Activated CD4-positive, alpha-beta T cell treated with anti-CD3 and anti-CD28 coated beads, Interleukin-2, Interleukin-4, amounts not matched to agents 100 ng/mL and 50 ng/mL, durations not matched to agents 16 hours and 8 hours (primary cell): Measurements from ENCODE around the gene LRRC73.
"Not testable (repeated sequence)": the region's sequence is repeated elsewhere in the genome, so short reads cannot be mapped to it uniquely, and the experiment has no call there.

Experiments
- DNase-seq: peaks from one replicate; pipeline ENCODE4 v3.0.0-alpha.2; 2020; ENCODE audit warnings: low spot score

LRRC73 gene, protein sequence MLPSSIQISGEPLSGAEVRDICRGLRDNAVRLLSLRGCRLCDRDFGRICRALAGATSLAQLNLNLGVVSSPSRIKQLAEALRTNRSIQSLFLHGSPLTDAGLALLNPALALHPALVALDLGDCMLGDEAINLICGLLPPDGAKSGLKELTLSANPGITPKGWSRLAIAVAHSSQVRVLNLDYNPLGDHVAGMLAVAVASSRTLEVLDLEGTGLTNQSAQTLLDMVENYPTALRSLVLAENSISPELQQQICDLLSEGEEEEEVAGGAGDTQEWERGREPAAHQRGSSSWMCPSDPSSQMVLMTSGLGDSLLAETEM

DNA sequence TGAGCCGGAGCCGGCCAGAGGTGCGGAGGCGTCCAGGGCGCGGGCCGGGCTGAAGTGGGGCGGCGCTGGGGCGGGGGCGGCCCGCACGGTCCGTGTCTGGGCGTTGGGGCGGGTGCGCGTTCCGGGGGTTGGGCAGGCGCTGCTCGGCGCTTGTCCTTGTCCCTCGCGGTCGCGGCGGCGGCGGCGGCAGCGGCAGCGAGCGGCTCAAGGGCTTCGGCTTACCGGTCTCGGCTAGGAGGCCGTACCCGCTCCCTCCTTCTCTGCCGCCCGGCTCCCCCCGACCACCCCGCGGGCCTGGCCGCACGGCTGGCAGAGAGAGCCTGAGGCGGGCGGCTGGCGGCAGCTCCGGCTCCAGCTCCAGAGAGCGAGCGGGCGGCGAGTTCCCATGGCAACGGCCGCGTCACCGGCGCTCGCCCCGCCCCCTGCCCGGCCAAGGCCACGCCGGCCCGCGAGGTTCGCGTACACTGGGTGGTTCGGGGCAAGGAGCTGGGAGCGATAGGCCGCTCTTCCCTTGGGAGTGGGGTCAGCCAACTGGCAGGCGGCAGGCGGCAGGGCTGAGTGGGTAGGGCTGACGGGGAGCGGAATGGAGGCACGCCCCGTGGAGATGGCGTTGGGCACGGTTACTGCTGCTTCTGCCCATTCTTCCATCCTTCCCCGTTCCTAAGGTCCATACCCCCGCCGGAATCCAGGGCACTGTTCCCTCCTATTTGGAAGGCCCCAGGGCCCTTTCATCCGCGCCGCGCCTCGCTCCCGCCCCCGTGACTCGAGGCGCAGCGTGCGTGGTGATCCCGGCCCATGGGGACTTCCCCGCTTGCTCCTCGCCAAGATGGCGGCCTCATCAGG lies at the start of gene LRRC73:
Gene LRRC73, minus strand, starts transcription at position 363 of the 843 bp plus-strand sequence. CDS start 561 bp downstream, outside the sequence.
- peak; percentile 74 for DNase-seq

DNA sequence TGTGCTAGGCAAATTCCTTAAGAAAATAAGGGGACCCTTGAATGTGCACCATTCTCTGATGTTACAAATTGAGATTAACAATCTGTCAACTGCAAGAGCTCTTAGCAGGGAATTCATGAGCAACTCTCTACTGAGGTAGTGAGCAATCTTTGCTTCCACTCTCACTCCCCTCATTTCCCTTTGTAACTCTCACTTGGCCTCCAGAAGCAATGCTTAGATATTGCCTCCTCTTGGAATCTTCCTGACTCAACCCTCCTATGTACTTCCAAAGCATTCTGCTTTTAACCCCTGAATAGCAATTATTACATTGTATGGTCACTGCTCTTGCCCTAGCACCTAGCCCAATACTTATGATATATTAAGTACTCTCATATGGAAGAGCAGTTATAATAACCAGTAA lies 49.2 kb upstream of the LRRC73 start:
- DNase-seq: no peak

DNA sequence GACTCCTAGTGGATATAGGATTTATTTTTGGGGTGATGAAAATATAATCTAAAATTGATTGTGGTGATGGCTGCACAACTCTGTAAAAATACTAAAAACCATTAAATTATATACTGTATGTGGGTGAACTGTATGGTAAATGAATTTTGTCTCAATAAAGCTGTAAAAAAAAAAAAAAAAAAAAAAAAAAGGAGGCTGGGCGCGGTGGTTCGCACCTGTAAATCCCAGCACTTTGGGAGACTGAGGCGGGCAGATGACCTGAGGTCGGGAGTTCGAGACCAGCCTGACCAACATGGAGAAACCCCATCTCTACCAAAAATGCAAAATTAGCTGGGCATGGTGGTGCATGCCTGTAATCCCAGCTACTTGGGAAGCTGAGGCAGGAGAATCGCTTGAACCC lies 47.5 kb upstream of the LRRC73 start:
- not testable (repeated sequence) for DNase-seq

DNA sequence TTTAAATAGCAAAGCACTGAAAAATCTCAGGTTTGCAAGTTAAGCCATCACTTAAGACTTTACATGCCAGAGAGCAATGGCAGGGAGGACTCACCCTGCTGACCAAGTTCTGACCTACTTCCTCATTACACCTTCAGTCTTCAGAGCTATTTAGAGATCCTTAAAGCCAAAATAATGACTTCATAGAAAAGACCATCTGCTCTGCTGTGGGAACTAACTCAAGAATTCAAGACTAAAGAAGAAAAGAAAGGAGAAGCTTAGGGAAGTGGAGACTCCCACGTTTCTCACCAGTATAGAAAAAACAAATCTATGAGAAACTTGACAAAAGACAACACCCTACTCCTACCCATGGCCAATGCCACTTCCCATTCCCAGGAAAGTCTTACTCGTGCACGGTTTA lies 37.1 kb upstream of the LRRC73 start:
- no peak for DNase-seq

DNA sequence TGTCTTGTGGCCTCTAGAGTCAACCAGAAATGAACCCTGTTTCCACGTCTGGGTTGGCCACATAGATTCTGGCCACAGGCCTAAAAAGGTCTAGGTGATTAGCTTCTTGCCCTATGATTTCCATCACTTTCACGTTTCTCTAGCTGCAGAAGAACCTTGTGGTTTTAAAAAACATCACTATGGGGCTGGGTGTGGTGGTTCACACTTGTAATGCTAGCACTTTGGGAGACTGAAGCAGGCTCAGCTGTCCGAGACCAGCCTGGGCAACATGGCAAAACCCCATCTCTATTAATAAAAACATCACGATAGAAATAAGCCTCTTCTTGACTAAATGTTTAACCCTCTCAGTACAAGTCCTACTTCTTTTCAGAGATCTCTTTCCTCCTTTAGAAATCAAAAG lies 34.3 kb upstream of the LRRC73 start:
- no peak for DNase-seq

DNA sequence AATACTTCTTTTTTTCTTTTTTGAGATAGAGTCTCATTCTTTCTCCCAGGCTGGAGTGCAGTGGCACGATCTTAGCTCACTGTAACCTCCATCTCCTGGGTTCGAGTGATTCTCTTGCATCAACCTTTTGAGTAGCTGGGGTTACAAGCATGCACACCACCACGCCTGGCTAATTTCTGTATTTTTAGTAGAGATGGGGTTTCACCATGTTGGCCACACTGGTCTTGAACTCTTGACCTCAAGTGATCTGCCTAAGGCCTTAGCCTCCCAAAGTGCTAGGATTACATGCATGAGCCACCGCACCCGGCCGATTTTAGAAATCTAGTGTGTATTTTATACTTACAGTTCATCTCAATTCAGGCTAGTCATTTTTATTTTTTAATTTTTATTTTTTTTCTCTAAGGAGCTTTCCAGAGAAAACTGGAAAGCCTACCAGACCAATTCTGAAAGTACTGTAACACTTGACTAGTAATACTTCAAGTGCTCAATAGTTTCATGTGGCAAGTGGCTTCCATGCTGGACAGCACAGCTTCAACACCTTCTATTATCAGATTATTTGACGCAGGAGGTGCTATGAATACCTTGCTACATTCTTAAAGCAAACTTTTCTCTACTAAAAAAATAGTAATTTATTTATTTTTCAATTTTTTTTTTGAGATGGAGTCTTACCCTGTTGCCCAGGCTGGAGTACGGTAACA lies 31.8 kb upstream of the LRRC73 start:
- DNase-seq: no peak

DNA sequence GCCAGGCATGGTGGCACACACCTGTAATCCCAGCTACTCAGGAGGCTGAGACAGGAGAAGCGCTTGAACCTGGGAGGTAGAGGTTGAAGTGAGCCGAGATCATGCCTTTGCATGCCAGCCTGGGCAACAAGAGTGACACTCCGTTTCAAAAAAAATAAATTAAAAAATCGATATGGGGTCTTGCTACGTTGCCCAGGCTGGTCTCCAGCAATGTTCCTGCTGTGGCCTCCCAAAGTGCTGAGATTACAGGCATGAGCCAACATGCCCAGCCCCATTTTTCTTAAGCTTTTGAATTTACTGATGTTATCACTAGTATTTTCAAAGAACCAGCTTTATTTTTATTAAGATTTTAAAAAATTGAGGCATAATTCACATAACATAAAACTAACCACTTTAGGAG lies 30.4 kb upstream of the LRRC73 start:
- no peak for DNase-seq

DNA sequence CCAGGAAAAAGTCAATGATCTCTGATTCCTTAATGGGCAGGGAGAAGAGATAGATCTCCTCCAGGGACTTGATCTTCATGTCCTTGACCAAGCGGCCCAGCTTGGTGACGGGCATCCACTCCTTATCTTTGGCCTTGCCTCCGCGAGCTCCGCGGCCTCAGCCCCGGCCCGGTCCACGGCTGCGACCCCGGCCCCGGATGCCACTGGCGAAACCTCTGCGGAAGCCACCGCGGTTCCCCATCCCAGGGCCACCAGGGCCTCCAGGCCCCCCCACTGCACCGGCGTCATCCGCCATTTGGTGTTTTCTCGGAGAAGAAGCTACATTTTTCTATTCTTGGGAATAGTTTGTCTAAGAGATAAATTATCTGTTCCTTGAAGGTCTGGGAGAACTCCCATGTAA lies 29.3 kb upstream of the LRRC73 start:
- DNase-seq: not testable (repeated sequence)

DNA sequence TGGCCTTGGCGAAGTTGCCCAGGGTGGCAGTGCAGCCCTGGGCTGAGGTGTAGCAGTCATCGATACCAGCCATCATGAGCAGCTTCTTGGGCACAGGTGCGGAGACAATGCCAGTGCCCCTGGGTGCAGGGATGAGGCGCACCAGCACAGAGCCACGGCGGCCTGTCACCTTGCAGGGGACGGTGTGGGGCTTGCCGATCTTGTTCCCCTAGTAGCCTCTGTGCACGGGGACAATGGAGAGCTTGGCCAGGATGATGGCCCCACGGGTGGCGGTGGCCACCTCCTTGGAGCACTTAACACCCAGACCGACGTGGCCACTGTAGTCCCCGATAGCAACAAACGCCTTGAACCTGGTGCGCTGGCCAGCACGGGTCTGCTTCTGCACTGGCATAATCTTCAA lies 28.8 kb upstream of the LRRC73 start:
- DNase-seq: not testable (repeated sequence)

DNA sequence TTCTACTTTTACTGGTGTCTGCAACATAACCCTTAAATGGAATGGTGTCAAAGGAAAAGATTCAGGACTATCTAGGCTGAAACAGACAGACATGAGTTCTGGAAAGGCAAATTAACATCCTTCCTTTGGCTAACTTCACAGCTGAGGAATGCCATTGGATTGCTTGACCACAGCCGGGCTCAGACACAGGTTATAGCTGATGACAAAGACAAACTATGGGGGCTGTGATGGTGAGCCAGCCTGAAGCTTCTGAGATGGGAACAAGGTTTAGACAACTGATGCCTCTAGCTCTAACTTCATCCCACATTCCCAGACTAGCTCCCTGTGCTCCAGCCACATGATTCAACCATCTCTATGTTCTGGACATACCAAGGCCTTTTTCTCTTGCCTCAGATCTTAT lies 22.1 kb upstream of the LRRC73 start:
- DNase-seq: no peak

DNA sequence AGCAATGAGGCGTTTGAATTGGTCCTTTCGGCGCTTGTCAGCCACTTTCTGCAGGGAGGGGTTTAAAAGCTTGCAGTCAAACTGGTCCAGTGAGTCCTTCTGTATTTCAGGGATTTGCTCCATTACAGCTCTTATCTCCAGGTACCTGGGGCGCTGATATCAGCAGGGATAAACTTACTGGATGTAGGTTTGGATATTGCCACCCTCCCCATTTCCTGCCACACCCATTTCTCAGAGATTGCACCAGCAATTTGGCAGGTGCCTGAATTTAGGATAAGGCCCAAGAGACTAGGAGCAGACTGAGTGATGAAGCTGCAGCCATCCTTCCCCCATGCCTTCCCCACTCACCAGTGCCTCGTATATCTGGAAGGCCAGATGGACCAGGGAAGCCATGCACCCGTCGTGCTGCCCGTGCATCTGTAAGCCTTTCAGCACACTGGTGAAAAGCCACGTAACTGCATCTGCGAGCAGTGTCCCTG lies 14.4 kb upstream of the LRRC73 start:
- no peak for DNase-seq

DNA sequence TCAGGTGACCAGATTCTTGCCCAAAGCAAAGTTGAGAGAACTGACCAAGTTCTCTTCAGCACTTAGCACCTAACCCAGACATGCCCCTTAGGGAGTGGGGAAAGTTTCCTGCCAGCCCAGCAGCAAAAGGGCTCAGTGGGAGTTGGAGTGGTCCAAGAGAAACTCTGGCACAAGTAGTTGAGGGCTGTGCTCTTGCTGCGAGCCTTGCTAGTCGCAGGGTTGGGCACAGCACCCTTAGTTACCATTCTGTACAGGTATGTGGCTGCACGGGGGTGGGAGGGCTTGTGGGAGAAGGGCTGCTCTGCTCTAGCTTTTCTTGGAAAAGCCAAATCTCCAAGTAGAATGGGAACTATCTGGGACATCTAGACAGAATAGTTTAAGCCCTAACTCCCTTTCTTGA lies 13.1 kb upstream of the LRRC73 start:
- no peak for DNase-seq

DNA sequence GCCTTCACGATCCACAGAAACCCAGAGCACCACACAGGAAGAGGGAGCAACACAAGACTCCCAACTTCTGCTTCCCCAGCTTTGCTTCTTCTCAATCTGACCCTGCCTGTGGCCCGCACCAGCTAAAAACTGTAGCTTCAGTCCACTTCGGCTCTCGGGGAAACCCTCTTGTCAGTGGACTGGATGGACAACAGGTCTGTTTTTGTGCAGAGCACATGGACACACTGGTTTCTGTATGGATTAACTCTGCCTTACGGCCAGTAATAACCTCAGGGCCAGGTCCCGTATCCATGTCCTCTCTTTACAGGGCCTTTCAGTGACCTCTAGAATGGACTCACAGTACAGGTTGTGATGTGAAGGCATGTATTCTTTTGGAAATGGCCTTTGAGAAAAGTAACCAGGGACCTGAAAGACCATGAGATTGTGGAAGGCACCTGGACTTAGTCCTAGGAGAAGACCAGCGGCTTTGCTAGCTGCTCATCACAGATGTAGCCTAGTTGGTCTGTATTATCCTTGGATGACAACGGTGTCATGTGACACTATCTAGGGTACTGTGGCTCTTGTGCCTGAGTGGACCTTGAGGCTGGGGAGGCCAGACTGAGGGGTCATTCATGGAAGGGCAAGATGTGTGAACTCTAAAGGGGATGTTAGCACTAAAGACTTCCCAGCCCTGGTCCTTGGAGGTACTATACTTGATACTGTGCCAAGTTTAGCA lies 12.6 kb upstream of the LRRC73 start:
- no peak for DNase-seq

DNA sequence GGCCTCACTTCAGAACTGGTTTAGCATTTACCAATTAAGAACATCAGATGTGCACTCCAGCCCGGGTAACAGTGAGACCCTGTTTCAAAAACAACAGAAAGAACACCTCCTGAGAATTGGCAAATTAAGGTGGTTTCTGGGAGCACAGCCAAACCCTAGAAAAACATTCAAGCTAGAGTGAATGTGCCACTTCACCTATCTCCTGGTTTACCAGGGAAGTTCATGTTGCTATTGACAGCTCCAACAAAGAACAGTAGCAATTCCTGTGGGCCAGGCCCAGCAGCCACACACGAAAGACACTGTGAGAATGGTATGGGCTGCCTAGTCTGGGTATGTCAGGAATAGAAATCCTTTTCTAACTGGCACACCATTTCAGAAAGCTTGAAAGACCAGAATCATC lies 11.7 kb upstream of the LRRC73 start:
- no peak for DNase-seq

DNA sequence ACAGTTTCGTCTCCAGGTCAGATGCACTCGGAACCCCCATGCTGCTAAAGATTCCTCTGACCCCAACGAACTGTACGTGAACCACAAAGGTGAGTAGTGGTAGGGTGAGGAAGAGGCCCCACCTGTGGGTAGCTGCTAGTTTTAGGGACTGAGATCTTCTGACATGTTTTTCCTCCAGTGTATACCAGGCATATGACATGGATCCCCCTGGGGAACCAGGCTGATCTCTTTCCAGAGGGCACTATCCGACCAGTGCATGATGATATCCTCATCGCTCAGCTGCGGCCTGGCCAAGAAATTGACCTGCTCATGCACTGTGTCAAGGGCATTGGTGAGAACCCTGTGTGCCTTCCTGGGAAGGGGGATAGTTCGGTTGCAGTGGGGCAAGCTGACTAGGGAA lies 10.0 kb upstream of the LRRC73 start:
- no peak for DNase-seq

DNA sequence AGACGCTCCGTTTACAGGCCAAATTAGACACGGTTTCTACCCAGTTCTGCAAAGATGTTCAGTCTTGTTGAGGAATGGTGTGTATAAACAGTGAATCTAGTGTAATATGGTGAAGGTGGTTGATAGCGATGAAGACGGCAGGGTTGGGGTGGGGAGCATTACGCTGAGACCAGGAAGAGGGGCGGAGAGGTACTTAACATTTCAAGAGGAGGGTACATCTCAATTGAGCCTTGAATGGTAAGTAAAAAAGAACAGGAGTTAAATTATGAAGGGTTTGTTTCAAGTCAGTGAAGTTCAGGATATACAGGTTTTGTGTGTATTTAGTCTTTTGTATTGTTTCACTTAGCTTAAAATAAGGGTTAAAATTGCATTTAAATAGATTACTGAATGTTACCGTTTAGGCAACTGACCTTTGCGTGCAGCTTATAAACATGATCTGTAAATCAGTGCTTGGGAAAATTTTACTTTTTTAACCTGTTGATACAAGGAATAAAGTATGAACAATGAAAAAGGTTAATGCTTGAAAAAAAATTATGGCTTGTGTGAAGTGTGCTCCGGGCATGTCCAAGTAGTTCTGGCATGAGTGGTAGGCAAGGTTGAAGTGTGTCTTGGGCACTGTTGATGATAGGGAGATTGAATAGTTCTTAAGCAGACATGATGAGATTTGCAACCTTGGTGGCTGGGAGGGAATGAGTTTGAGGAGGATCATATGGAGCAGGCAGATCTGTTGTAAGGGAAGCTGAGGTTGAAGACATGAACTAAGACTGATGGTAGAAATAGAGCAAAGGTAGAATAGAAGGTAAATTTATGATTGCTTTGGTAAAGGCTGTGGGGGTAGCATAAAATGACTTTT lies 7.6 kb upstream of the LRRC73 start:
- DNase-seq: no peak

DNA sequence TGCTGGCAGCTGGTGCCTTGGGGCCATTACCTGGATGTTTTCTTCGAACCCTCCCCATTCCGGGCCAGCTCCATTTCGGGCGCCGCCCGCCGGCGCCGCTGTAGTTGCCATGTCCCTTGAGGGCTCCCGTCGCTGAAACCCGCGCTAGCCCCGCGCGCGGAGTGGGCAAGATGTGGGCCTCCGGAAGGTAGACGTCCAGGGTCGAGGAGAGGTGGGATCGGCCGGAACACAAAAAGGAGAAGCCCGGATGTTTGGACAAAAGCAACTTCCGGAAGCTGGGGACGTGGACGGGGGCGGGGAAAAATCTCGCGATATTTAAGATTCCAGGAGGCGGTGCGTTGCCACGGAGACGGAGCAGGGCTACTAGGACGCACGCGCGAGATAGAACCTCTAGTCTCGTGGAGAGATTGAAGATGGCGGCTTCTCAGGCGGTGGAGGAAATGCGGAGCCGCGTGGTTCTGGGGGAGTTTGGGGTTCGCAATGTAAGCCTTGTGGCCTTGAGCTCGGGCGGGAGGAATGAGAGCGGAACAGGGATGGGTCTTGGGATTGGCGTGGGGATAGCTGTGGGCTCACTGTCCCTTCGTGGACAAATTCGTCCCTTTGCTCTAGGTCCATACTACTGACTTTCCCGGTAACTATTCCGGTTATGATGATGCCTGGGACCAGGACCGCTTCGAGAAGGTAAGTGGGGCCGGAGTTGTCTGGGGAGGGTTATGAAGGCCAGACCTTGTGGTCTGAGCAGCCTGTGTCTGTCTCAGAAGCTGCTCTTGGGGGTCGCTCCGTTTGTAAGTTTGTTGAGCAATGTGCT lies 6.8 kb upstream of the LRRC73 start, which contains the start of the genes POLR1C and YIPF3:
Gene POLR1C, plus strand, starts transcription at position 393 of the 808 bp plus-strand sequence. Its CDS starts 21 bp downstream, at position 414.
Gene YIPF3, minus strand, starts transcription at position 230 of the 808 bp plus-strand sequence. Its CDS starts 119 bp downstream, at position 111.
- peak; percentile 99 for DNase-seq

DNA sequence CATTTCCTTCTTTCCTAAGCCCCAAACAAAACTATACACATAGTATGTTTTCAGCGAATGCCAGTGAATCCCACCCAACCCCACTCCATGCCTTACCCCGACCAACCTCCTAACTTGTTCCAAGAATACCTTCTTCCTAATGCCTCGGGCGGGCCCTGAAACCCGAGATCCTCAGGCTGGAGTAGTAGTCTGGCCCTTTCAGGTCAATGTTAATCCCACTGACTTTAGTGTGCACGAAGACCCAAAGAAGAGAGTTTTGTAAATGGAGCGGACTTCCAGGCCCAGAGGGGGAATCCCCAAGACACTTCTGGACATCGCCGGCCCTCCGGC lies 6.2 kb upstream of the LRRC73 start:
- no peak for DNase-seq

DNA sequence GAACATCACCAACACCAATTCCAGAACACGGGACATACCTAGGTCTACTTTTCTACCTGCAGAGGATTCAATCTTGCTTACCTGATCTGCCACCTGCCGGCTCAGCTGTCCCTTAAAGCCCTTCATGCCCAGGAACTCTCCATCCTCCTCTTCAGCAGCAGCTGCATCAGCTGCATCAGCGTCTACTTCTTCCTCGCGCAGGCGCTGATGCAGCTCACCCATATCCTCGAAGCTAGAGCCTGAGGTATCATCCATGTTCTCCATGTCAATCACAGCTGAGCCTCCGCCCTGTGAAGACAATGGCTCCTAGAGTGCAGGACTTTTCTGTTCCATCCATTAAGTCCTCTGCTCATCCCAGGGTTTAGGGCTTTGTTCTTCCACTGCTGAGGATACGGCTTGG lies 5.7 kb upstream of the LRRC73 start:
- DNase-seq: no peak

DNA sequence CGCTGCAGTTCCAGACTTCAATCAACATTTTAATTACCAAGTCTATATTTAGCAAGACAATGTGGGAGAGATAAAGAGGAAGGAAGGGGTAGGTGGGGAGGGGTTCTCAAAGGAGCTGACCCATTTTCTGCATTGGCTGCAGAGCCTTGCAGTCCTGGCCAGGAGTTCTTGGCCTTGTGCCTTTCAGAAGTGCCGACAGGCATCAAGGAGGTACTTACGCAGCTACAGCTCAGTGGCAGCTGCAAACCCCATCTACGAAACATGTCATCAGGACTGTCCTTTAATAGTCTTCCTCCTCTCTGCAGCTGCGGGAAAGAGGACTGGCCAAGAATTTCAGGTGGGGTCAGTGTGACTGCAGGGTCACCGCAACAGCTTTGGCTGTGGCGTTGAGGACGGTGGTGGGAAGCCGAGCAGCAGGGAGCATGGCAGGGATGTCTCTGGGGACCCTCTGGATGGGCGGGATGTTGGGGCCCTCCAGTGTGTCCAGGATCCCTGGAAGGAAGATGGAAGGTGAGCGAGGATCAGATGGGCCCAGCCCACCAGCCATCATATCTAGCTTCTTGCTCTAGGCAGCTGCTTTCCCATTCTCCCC lies 1.8 kb upstream of the LRRC73 start:
- DNase-seq: no peak
